Measurements from ENCODE around the gene ART5. TPM values are rescaled to one million over a fixed set of nuclear protein-coding genes. Genes with fewer than 3 reads are reported as not detected.

The ART5 gene
- total RNA-seq, 4 donors from 2014 or later: 0.64 TPM; not detected in 3

DNA sequence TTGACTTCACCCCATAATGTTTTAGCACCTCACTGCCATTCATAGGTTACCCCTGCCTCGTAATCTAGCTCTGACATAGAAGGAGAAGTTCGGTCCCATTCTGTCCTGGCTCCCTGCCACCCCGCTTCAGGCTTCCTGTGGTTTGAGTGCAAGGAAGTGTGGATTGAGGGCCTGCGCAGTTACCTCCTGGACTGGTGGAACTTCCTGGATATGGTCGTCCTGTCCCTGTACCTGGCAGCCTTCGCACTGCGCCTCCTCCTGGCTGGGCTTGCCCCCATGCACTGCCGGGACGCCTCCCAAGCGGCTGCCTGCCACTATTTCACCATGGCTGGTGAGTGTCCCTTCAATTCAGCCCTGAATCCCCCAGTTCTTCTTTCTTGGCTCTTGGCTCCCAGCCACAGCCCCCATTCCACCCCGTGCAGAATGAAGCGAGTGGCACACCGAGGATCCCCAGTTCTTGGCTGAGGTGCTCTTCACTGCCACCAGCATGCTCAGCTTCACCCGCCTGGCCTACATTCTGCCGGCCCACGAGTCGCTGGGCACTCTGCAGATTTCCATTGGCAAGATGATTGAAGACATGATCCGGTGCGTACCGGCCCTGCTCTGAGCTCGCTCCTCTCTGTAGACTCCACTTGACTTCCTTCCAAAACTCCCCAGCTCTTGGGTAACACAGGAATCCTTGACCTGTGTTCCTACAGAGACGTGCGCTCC lies 15.4 kb downstream of the ART5 start:
- H3K4me3 ChIP-seq: no peak overlapping the region
- no peaks in the 10 kb centered on the region for H3K36me3 ChIP-seq
- no peaks in the 10 kb centered on the region for H3K9me3 ChIP-seq
- no peaks in the 10 kb centered on the region for H3K27me3 ChIP-seq
- H3K4me1 ChIP-seq: no peaks in the 10 kb centered on the region
- in situ Hi-C loops (cut with MboI; ENCODE audit: low pct_ligation_motif_present in 1 of 4, low pct_unique_long_range_greater_than_20kb in 1 of 4, low sequenced_read_pairs in 3 of 4) (no loop called here), intact Hi-C loops (cut with DNase I; ENCODE audit: low total_unique reads) (no loop called here)
- 63% methylated on average over 23 of the region's 23 CpGs; no CpG with 5 or more reads in 1 of the 2 donors for WGBS, 2 donors (ENCODE audit: low coverage in 1 of 2)
- TF ChIP-seq POLR2AphosphoS5 (IDR thresholded peaks at IDR 0.05) (no peak), EP300 (IDR thresholded peaks at IDR 0.05; ENCODE audit: low read depth) (no peak), POLR2A (IDR thresholded peaks at IDR 0.05) (no peak), CTCF (IDR thresholded peaks at IDR 0.05) (no peak)
- DNase-seq: peak; percentile 30
- H3K27ac ChIP-seq: no peak overlapping the region

GRCh38 chr11:3623767-3624458 lies 17.9 kb downstream of the ART5 start:
- no peak for DNase-seq
- H3K36me3 ChIP-seq: no peaks in the 10 kb centered on the region
- no peaks in the 10 kb centered on the region for H3K9me3 ChIP-seq
- no peak overlapping the region for H3K4me3 ChIP-seq
- H3K27me3 ChIP-seq: no peaks in the 10 kb centered on the region
- in situ Hi-C loops (cut with MboI; ENCODE audit: low pct_ligation_motif_present in 1 of 4, low pct_unique_long_range_greater_than_20kb in 1 of 4, low sequenced_read_pairs in 3 of 4) (loop anchor here in 1 of 4 donors (25.0 kb wide), 1 partner anchor 162 kb away; no protein-coding TSS in a partner anchor), intact Hi-C loops (cut with DNase I; ENCODE audit: low total_unique reads) (no loop called here)
- no peak overlapping the region for H3K27ac ChIP-seq
- WGBS, 2 donors (ENCODE audit: low coverage in 1 of 2): 62 to 66% methylated on average over 8 of the region's 8 CpGs
- H3K4me1 ChIP-seq: no peaks in the 10 kb centered on the region
- TF ChIP-seq POLR2AphosphoS5 (IDR thresholded peaks at IDR 0.05): no peak
- no peak for TF ChIP-seq CTCF (IDR thresholded peaks at IDR 0.05)
- TF ChIP-seq EP300 (IDR thresholded peaks at IDR 0.05; ENCODE audit: low read depth): no peak
- TF ChIP-seq POLR2A (IDR thresholded peaks at IDR 0.05): no peak

GRCh38 chr11:3623121-3623520 lies 18.7 kb downstream of the ART5 start:
- TF ChIP-seq POLR2AphosphoS5 (IDR thresholded peaks at IDR 0.05): no peak
- no peak for TF ChIP-seq EP300 (IDR thresholded peaks at IDR 0.05; ENCODE audit: low read depth)
- no peak for DNase-seq
- intact Hi-C loops (cut with DNase I; ENCODE audit: low total_unique reads): no loop called here
- Histone ChIP-seq H3K9me3 (no peaks in the 10 kb centered on the region), H3K4me1 (no peaks in the 10 kb centered on the region), H3K4me3 (no peak overlapping the region), H3K36me3 (no peaks in the 10 kb centered on the region), H3K27me3 (no peaks in the 10 kb centered on the region), H3K27ac (no peak overlapping the region)
- in situ Hi-C loops (cut with MboI; ENCODE audit: low pct_ligation_motif_present in 1 of 4, low pct_unique_long_range_greater_than_20kb in 1 of 4, low sequenced_read_pairs in 3 of 4): loop anchor here in 1 of 4 donors (25.0 kb wide), 1 partner anchor 161 kb away; no protein-coding TSS in a partner anchor
- 95% methylated on average over 5 of the region's 5 CpGs; no CpG with 5 or more reads in 1 of the 2 donors for WGBS, 2 donors (ENCODE audit: low coverage in 1 of 2)

GRCh38 chr11:3622521-3622920 lies 19.3 kb downstream of the ART5 start:
- TF ChIP-seq POLR2AphosphoS5 (IDR thresholded peaks at IDR 0.05): no peak
- no peak for TF ChIP-seq CTCF (IDR thresholded peaks at IDR 0.05)
- no peak for TF ChIP-seq POLR2A (IDR thresholded peaks at IDR 0.05)
- no peak for TF ChIP-seq EP300 (IDR thresholded peaks at IDR 0.05; ENCODE audit: low read depth)
- in situ Hi-C loops (cut with MboI; ENCODE audit: low pct_ligation_motif_present in 1 of 4, low pct_unique_long_range_greater_than_20kb in 1 of 4, low sequenced_read_pairs in 3 of 4): loop anchor here in 1 of 4 donors (25.0 kb wide), 1 partner anchor 160 kb away; no protein-coding TSS in a partner anchor

More at GRCh38 chr11:3622521-3622920, 19.3 kb downstream of the ART5 start:
- Histone ChIP-seq H3K36me3 (no peaks in the 10 kb centered on the region), H3K4me3 (no peak overlapping the region), H3K4me1 (no peaks in the 10 kb centered on the region), H3K9me3 (no peaks in the 10 kb centered on the region), H3K27ac (no peak overlapping the region), H3K27me3 (no peaks in the 10 kb centered on the region)
- WGBS, 2 donors (ENCODE audit: low coverage in 1 of 2): 40 to 79% methylated on average over 2 to 4 of the region's 4 CpGs
- intact Hi-C loops (cut with DNase I; ENCODE audit: low total_unique reads): no loop called here
- DNase-seq: no peak
